OCI-LY3 (cell line): ENCODE data around the gene BAD.

Source experiments
- H2AFZ ChIP-seq: fragments of 200-600, 300-600 bp; shearing (Covaris generic); 2 replicates; pipeline ENCODE4 v1.6.0; 2014; ENCODE audit warnings: antibody characterized with exemption, low read depth, low read length
- H3K27ac ChIP-seq: fragments of 200-600, 300-600 bp; sonication (generic); 2 replicates; pipeline ENCODE4 v1.5.1; 2014; ENCODE audit warnings: mild to moderate bottlenecking, low read length, moderate library complexity, mixed read lengths
- H3K27me3 ChIP-seq: fragments of 200-600, 300-600 bp; sonication (generic); 2 replicates; pipeline ENCODE4 v1.6.1; 2014; ENCODE audit warnings: low read depth, low read length, mixed read lengths
- H3K36me3 ChIP-seq: fragments of 200-600, 300-600 bp; sonication (generic); replicated peaks from 2 replicates; pipeline ENCODE3; 2014; ENCODE audit warnings: low read depth, low read length, mixed read lengths
- H3K4me1 ChIP-seq: fragments of 300-600, 200-600 bp; sonication (generic); 2 replicates; pipeline ENCODE4 v1.6.1; 2014; ENCODE audit warnings: low read length, mixed read lengths
- H3K4me2 ChIP-seq: fragments of 200-600, 300-600 bp; sonication (generic); 2 replicates; pipeline ENCODE4 v1.6.1; 2014; ENCODE audit warnings: low read length, mixed read lengths
- H3K4me3 ChIP-seq: fragments of 300-600, 200-600 bp; sonication (generic); 2 replicates; pipeline ENCODE4 v1.5.1; 2014; ENCODE audit warnings: antibody characterized with exemption, mild to moderate bottlenecking, low read length, moderate library complexity
- H3K79me2 ChIP-seq: fragments of 300-600, 200-600 bp; shearing (Covaris generic); 2 replicates; pipeline ENCODE4 v1.6.1; 2014; ENCODE audit warnings: mild to moderate bottlenecking, low read length, mixed read lengths
- H3K9ac ChIP-seq: fragments of 300-600, 200-600 bp; shearing (Covaris generic); 2 replicates; pipeline ENCODE4 v1.6.0; 2014; ENCODE audit warnings: mild to moderate bottlenecking, low read length, moderate library complexity
- H3K9me3 ChIP-seq: fragments of 200-600, 300-600 bp; shearing (Covaris generic); 2 replicates; pipeline ENCODE4 v1.6.1; 2014; ENCODE audit warnings: low read length, mixed read lengths; ENCODE audit not compliant: insufficient read depth
- H4K20me1 ChIP-seq: fragments of 200-600, 300-600 bp; sonication (generic); 2 replicates; pipeline ENCODE4 v1.6.1; 2016; ENCODE audit warnings: low read length, mixed read lengths; ENCODE audit not compliant: insufficient read depth
- EZH2phosphoT487 ChIP-seq: fragments of 200-600 bp; shearing (Covaris generic); IDR thresholded peaks from 2 replicates; pipeline ENCODE4 v1.6.1; 2018; ENCODE audit warnings: antibody characterized with exemption, mixed run types, low read depth
- TF ChIP-seq, protein P1 (sequence below): fragments of 200-600, 300-600 bp; sonication (generic); IDR thresholded peaks from 2 replicates; pipeline ENCODE4 v1.5.1; 2014; ENCODE audit warnings: antibody characterized with exemption, low read length, low read depth

The BAD gene

DNA sequence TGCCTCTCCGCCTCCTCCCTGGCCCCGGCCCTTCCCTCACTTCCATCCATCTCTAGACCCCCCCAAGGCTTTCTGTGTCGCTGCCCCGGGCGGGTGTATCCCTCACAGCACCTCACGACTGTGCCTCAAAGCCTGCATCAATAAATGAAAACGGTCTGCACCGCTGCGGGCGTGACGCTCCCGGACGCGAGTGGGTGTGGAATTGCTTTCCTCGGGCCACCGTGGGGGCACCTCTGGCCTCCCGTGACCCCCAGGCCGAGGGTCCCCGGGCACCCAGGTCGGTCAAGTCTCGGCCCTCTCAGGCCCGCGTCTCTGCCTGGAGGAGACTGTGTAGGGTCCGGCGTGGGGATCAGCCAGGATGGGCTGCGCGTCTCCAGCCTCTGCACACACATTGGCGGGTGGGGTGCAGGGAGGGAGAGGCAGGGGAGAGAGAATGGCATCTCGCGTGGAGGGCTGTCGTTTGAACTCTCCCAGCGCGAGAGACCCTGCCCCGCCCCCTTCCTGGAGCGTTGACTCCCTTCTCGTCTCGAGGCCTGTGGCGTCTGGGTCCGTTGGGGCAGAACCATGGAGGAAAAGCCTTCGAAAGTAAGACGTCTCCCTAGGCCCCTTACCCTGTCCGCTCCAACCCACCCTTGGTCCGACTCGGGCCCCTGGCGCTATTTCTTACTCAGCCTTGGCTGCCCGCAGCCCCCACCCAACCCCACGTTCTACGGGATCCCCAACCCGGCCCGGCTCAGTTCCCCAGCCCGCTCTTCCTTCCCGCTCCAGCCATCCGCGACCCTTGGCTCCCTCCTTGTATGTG is 15.6 kb upstream of the BAD start, which contains the start of gene CATSPERZ:
Gene CATSPERZ (plus strand): TSS at position 512 of the 802 bp plus-strand sequence. CDS start 53 bp downstream, at position 565.
- H3K4me3 ChIP-seq, result no peak within 1 kb of the TSS
- H2AFZ ChIP-seq, result no peak within 1 kb of the TSS
- no peaks in the 10 kb centered on the region for H4K20me1 ChIP-seq
- no peak for TF ChIP-seq EZH2phosphoT487
- TF ChIP-seq, protein P1, sequence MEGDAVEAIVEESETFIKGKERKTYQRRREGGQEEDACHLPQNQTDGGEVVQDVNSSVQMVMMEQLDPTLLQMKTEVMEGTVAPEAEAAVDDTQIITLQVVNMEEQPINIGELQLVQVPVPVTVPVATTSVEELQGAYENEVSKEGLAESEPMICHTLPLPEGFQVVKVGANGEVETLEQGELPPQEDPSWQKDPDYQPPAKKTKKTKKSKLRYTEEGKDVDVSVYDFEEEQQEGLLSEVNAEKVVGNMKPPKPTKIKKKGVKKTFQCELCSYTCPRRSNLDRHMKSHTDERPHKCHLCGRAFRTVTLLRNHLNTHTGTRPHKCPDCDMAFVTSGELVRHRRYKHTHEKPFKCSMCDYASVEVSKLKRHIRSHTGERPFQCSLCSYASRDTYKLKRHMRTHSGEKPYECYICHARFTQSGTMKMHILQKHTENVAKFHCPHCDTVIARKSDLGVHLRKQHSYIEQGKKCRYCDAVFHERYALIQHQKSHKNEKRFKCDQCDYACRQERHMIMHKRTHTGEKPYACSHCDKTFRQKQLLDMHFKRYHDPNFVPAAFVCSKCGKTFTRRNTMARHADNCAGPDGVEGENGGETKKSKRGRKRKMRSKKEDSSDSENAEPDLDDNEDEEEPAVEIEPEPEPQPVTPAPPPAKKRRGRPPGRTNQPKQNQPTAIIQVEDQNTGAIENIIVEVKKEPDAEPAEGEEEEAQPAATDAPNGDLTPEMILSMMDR, result no peak
- no peak within 1 kb of the TSS for H3K9ac ChIP-seq
- H3K9me3 ChIP-seq, result no peaks in the 10 kb centered on the region
- H3K4me2 ChIP-seq, result peak within 1 kb of the TSS; percentile 14
- H3K36me3 ChIP-seq, result no peaks in the 10 kb centered on the region
- peaks cover 12% of the 10 kb centered on the region for H3K4me1 ChIP-seq
- no peaks in the 10 kb centered on the region for H3K79me2 ChIP-seq
- no peak within 1 kb of the TSS for H3K27ac ChIP-seq
- H3K27me3 ChIP-seq, result peaks cover 13% of the 10 kb centered on the region; the same call in 1 of the 2 replicates

- Histone ChIP-seq H4K20me1 (no peaks in the 10 kb centered on the region), H3K79me2 (no peaks in the 10 kb centered on the region), H3K36me3 (no peaks in the 10 kb centered on the region), H2AFZ (no peak overlapping the region), H3K4me3 (no peak overlapping the region), H3K27ac (no peak overlapping the region), H3K4me1 (peaks cover 12% of the 10 kb centered on the region), H3K9me3 (no peaks in the 10 kb centered on the region), H3K4me2 (no peak overlapping the region), H3K9ac (no peak overlapping the region), H3K27me3 (peaks cover 16% of the 10 kb centered on the region; the same call in 1 of the 2 replicates)
- TF ChIP-seq, protein P1, result no peak
- TF ChIP-seq EZH2phosphoT487, result no peak
Measured at GRCh38 chr11:64298966-64299846, 14.7 kb upstream of the BAD start.

DNA sequence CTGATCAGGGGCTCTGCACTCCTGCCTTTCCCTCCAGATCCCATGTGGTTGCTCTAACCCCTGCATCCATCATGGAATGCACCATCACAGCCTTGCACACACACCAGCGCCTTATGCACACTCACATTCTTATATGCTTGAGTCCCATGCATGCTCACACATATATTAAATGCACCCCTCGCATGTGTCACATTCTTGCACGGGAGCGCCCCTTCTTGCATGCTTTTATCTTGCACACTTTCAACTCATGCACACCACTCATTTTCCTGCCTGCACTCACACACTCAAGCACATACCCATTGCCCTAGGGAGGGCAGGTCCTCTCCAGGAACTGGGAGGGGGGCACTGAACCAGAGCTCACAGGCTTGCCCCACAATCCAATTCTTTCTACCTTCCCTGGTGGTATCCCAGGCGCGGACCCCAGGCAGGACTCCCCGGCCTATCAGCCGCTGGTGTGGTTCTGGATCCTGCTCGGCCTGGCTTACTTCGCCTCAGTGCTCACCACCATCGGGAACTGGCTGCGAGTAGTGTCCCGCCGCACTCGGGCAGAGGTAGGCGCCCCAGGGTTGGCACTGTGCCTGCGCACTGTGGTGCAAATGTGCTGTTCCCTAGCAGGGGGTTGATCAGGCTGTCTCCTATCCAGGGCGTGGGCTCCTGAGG is 13.4 kb upstream of the BAD start:
- H3K9me3 ChIP-seq, result no peaks in the 10 kb centered on the region

More for the DNA sequence above, 13.4 kb upstream of the BAD start:
- Histone ChIP-seq H3K9ac (no peak overlapping the region), H3K4me3 (no peak overlapping the region), H2AFZ (no peak overlapping the region), H3K36me3 (no peaks in the 10 kb centered on the region), H3K4me2 (no peak overlapping the region), H3K79me2 (no peaks in the 10 kb centered on the region), H4K20me1 (no peaks in the 10 kb centered on the region), H3K27ac (no peak overlapping the region), H3K4me1 (no peaks in the 10 kb centered on the region), H3K27me3 (peaks cover 16% of the 10 kb centered on the region; the same call in 1 of the 2 replicates)
- no peak for TF ChIP-seq EZH2phosphoT487
- TF ChIP-seq, protein P1, result no peak
